Femur (tissue), 1 donor: Measurements from ENCODE around the gene RNMT.

Experiments used
- DNase-seq: peaks from one replicate; pipeline ENCODE4 v3.0.0-alpha.2; 2017

The RNMT gene

DNA sequence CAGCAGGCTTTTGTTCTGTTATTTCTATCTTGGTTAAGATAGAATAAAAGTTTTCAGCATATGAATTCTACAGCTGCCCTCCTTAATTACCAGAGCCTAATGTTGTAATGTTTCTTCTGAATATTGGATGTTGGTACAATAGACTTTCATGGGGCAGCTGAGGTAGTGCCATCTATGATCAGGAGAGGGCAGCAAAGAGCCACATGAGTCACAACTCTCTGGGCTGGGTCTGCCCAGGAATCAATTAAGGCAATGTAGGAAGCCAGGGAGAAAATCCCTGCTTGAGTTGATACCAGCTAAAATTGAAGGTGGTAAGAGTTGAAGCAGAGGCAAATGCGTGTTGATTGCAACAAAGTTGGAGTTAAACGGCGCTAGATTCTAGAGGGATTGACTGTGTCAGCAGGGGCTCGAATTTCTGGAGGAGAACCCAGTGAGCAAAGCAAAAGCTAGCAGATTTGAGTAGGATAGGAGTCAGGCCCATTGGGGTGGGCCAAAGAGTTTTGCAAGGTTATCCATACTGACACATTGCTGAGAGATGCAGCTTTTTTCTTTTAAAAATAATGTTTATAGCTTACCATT is 86.9 kb downstream of the RNMT start:
- peak; percentile 55 for DNase-seq
